ES-I3 (cell line): ENCODE measurements around the gene HEY2.
A peak's percentile ranks its signal among the peaks of the same experiment; 100 is the strongest.
"Not testable (repeated sequence)": the region's sequence is repeated elsewhere in the genome, so short reads cannot be mapped to it uniquely, and the experiment has no call there.

ENCODE experiments used
- H3K36me3 ChIP-seq: 2 replicates; pipeline ENCODE4 v1.6.1; 2013; ENCODE audit warnings: mild to moderate bottlenecking, low read length, control low read depth, moderate library complexity; ENCODE audit not compliant: insufficient read depth
- H3K4me1 ChIP-seq: 2 replicates; pipeline ENCODE4 v1.6.1; 2013; ENCODE audit warnings: mild to moderate bottlenecking, control low read depth, low read length; ENCODE audit not compliant: insufficient read depth
- H3K9ac ChIP-seq: 2 replicates; pipeline ENCODE4 v1.6.1; 2013; ENCODE audit warnings: low read depth, mild to moderate bottlenecking, low read length, moderate library complexity
- H3K9me3 ChIP-seq: 2 replicates; pipeline ENCODE4 v1.6.1; 2013; ENCODE audit warnings: mild to moderate bottlenecking, low read length, moderate library complexity; ENCODE audit not compliant: control insufficient read depth, insufficient read depth

The HEY2 gene

GRCh38 chr6:125791820-125792165 is 42.4 kb downstream of the HEY2 start:
- Histone ChIP-seq H3K9me3 (no peaks in the 10 kb centered on the region), H3K9ac (peak overlapping the region; percentile 67; the same call in 1 of the 2 replicates), H3K36me3 (no peaks in the 10 kb centered on the region), H3K4me1 (peaks cover 8% of the 10 kb centered on the region)

GRCh38 chr6:125792172-125792571 is 42.7 kb downstream of the HEY2 start:
- H3K9me3 ChIP-seq = no peaks in the 10 kb centered on the region
- H3K9ac ChIP-seq = no peak overlapping the region
- peaks cover 8% of the 10 kb centered on the region for H3K4me1 ChIP-seq
- H3K36me3 ChIP-seq = no peaks in the 10 kb centered on the region

- H3K4me1 ChIP-seq = peaks cover 8% of the 10 kb centered on the region
- H3K9me3 ChIP-seq = no peaks in the 10 kb centered on the region
- no peaks in the 10 kb centered on the region for H3K36me3 ChIP-seq
- H3K9ac ChIP-seq = no peak overlapping the region
Observed at GRCh38 chr6:125792680-125793079, 43.2 kb downstream of the HEY2 start.

- Histone ChIP-seq H3K4me1 (peaks cover 8% of the 10 kb centered on the region), H3K9me3 (no peaks in the 10 kb centered on the region), H3K36me3 (no peaks in the 10 kb centered on the region), H3K9ac (no peak overlapping the region)
Observed at GRCh38 chr6:125793280-125793679, 43.8 kb downstream of the HEY2 start.

- Histone ChIP-seq H3K36me3 (no peaks in the 10 kb centered on the region), H3K9ac (no peak overlapping the region), H3K9me3 (no peaks in the 10 kb centered on the region), H3K4me1 (peaks cover 7% of the 10 kb centered on the region)
Observed at GRCh38 chr6:125793863-125794262, 44.4 kb downstream of the HEY2 start.

- no peaks in the 10 kb centered on the region for H3K36me3 ChIP-seq
- no peak overlapping the region for H3K9ac ChIP-seq
- peaks cover under 1% of the 10 kb centered on the region; the same call in 1 of the 2 replicates for H3K4me1 ChIP-seq
- no peaks in the 10 kb centered on the region for H3K9me3 ChIP-seq
Observed at GRCh38 chr6:125794342-125795137, 45.1 kb downstream of the HEY2 start.

- Histone ChIP-seq H3K4me1 (no peaks in the 10 kb centered on the region), H3K9ac (no peak overlapping the region), H3K9me3 (no peaks in the 10 kb centered on the region), H3K36me3 (no peaks in the 10 kb centered on the region)
Observed at GRCh38 chr6:125795301-125795700, 45.9 kb downstream of the HEY2 start.

GRCh38 chr6:125797120-125797885 is 47.9 kb downstream of the HEY2 start:
- Histone ChIP-seq H3K9ac (no peak overlapping the region), H3K9me3 (no peaks in the 10 kb centered on the region), H3K4me1 (no peaks in the 10 kb centered on the region), H3K36me3 (no peaks in the 10 kb centered on the region)

GRCh38 chr6:125797886-125798444 is 48.5 kb downstream of the HEY2 start:
- no peaks in the 10 kb centered on the region for H3K4me1 ChIP-seq
- H3K9ac ChIP-seq = no peak overlapping the region

GRCh38 chr6:125798734-125799508 is 49.5 kb downstream of the HEY2 start:
- Histone ChIP-seq H3K9me3 (no peaks in the 10 kb centered on the region), H3K4me1 (no peaks in the 10 kb centered on the region), H3K36me3 (no peaks in the 10 kb centered on the region), H3K9ac (no peak overlapping the region)

More at GRCh38 chr6:125797886-125798444, 48.5 kb downstream of the HEY2 start:
- Histone ChIP-seq H3K9me3 (no peaks in the 10 kb centered on the region), H3K36me3 (no peaks in the 10 kb centered on the region)

- Histone ChIP-seq H3K4me1 (no peaks in the 10 kb centered on the region), H3K9me3 (no peaks in the 10 kb centered on the region), H3K9ac (no peak overlapping the region), H3K36me3 (no peaks in the 10 kb centered on the region)
Observed at GRCh38 chr6:125802383-125802782, 53.0 kb downstream of the HEY2 start.

- Histone ChIP-seq H3K9me3 (no peaks in the 10 kb centered on the region), H3K36me3 (no peaks in the 10 kb centered on the region), H3K4me1 (no peaks in the 10 kb centered on the region), H3K9ac (no peak overlapping the region)
Observed at GRCh38 chr6:125802943-125803377, 53.5 kb downstream of the HEY2 start.

- no peaks in the 10 kb centered on the region for H3K9me3 ChIP-seq
- no peak overlapping the region for H3K9ac ChIP-seq
- no peaks in the 10 kb centered on the region for H3K36me3 ChIP-seq
- H3K4me1 ChIP-seq = no peaks in the 10 kb centered on the region
Observed at GRCh38 chr6:125804264-125804663, 54.8 kb downstream of the HEY2 start.

- not testable (repeated sequence) for H3K4me1 ChIP-seq
Observed at GRCh38 chr6:125804866-125805425, 55.5 kb downstream of the HEY2 start.

More at GRCh38 chr6:125804866-125805425, 55.5 kb downstream of the HEY2 start:
- not testable (repeated sequence) for H3K9ac ChIP-seq, H3K9me3 ChIP-seq, H3K36me3 ChIP-seq
